ENCODE measurements around the gene EHMT1. TPM values are rescaled to one million over a fixed set of nuclear protein-coding genes. Genes with fewer than 3 reads are reported as not detected.
A peak's percentile ranks its signal among the peaks of the same experiment; 100 is the strongest.

The EHMT1 gene
- total RNA-seq, 2 experiments from 2014 or later: 112 to 115 TPM

DNA sequence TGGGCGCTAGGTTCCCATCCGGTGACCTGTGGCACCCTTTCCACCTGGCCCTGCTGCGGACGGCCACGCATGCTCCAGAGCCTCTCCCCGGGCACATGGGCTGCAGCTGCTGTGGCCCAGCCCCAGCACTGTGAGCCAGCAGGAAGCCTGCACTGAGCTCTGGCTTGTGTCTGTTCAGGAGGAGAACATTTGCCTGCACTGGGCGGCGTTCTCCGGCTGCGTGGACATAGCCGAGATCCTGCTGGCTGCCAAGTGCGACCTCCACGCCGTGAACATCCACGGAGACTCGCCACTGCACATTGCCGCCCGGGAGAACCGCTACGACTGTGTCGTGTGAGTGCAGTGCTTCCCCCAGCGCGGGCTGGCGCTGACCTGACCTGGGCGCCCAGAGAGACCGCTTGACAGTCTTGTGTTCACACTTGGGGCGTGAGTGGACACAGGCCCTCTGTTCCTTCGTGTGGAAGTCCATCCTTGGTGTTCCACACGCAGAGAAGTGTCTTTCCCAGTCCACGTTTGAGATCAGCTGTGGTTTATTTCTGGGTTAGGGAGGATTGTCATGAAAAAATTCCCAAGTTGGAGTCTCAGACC, 192.6 kb downstream of the EHMT1 start:
- no peak for ATAC-seq
- ChIA-PET CTCF (no interaction called here), POLR2A (no interaction called here)
- H3K36me3 Mint-ChIP-seq (ENCODE audit: low read depth): peaks cover 53% of the 10 kb centered on the region
- no peaks in the 10 kb centered on the region for H3K9me3 Mint-ChIP-seq (ENCODE audit: insufficient read depth)
- H3K4me3 Mint-ChIP-seq: no peak overlapping the region
- peaks cover 14% of the 10 kb centered on the region for H3K4me1 Mint-ChIP-seq (ENCODE audit: low read depth)
- DNase-seq: no peak
- no peaks in the 10 kb centered on the region for H3K27me3 Mint-ChIP-seq (ENCODE audit: low read depth)
- no peak overlapping the region for H3K27ac Mint-ChIP-seq

DNA sequence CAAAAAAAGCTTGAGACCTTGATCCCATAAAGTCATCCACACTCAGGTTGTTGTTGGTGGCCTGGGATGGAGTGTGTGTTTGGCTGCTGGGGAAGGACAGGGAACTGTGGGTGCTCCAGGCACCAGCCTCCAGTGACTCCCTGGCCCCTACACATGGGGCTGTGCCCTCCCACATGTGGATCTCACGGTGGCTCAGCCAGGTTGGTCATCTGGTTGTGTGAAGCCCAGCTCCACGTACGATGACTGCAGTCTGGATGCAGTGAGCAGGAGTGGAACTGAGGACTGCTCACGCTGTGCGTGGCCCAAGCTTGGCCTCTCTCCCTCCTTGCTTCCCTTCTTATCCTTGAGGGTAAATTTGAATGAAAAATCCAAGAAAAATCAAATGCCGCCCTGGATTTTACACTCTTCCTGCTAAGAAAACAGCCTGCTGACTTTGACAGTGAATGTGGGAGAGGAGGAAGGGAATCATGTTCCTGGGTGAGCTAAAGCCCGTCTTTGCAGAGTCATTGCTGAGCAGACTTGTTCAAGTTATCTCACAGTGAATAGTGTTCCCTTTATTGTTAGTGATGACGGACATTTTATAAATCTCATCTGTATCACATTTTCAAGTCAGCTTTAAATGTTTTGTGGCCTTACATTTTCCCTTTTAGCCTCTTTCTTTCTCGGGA, 193.7 kb downstream of the EHMT1 start:
- no peak for ATAC-seq

DNA sequence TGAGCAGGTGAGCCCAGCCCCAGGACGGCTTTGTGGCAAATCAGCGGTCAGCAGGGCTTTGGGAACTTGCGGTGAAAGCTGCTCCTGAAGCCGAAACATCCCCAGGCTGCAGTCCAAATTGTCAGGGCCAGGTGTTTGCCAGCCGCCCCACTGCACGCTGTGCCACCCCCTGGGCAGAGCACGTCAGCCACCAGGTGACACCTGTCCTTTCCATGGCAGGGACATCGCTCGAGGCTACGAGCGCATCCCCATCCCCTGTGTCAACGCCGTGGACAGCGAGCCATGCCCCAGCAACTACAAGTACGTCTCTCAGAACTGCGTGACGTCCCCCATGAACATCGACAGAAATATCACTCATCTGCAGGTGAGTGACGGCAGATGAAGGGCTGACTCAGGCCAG, 194.4 kb downstream of the EHMT1 start:
- CTCF ChIA-PET: no interaction called here
- ATAC-seq (no peak), DNase-seq (no peak)
- no peak overlapping the region for H3K4me3 Mint-ChIP-seq
- POLR2A ChIA-PET: no interaction called here
- H3K27ac Mint-ChIP-seq: no peak overlapping the region
- H3K27me3 Mint-ChIP-seq (ENCODE audit: low read depth): no peaks in the 10 kb centered on the region
- peaks cover 57% of the 10 kb centered on the region for H3K36me3 Mint-ChIP-seq (ENCODE audit: low read depth)
- peaks cover 3% of the 10 kb centered on the region for H3K4me1 Mint-ChIP-seq (ENCODE audit: low read depth)
- H3K9me3 Mint-ChIP-seq (ENCODE audit: insufficient read depth): no peaks in the 10 kb centered on the region

More for the DNA sequence above, 193.7 kb downstream of the EHMT1 start:
- ChIA-PET POLR2A (no interaction called here), CTCF (no interaction called here)
- Mint-ChIP-seq H3K4me3 (no peak overlapping the region), H3K36me3 (ENCODE audit: low read depth) (peaks cover 57% of the 10 kb centered on the region), H3K4me1 (ENCODE audit: low read depth) (peaks cover 10% of the 10 kb centered on the region), H3K27ac (no peak overlapping the region), H3K9me3 (ENCODE audit: insufficient read depth) (no peaks in the 10 kb centered on the region), H3K27me3 (ENCODE audit: low read depth) (no peaks in the 10 kb centered on the region)
- DNase-seq: no peak

DNA sequence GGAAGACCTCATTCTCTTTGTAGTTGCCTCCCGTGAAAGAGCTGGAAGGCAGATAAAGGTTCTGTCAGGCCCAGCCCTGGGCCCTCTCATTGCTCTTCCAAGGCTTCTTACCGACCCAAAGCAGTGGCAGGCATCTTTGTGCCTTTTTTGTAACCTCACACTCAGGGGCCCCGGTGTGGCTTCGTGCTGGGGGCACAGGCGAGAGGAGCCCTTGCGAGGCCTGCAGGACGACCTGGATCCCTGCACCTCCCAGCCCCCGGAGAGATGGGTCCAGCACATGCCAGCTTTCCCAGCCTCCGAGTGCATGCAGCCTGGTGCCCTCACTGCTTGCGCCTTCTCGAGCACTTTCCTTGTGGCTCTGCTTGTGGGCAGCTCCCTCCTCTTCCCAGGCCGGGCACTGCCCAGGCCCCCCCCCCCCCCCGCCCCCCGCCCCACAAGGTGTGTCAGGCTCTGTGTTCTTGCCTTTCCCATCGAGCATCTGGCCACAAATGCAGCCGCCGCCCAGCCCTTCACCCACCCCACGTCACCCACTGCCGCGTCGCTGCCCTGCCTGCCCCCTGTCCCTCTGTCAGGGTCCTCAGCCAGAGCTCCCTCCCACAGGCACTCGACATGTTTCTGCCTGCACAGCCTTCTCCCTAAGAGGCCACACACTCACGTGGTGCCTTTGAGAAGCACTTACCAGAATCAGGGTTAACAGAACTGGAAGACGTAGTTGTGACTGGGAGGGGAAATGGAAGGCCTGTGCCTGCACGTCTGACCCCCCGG, 195.0 kb downstream of the EHMT1 start:
- DNase-seq (no peak), ATAC-seq (no peak)
- Mint-ChIP-seq H3K36me3 (ENCODE audit: low read depth) (peaks cover 57% of the 10 kb centered on the region), H3K9me3 (ENCODE audit: insufficient read depth) (no peaks in the 10 kb centered on the region), H3K4me1 (ENCODE audit: low read depth) (no peaks in the 10 kb centered on the region), H3K27me3 (ENCODE audit: low read depth) (no peaks in the 10 kb centered on the region), H3K4me3 (no peak overlapping the region), H3K27ac (no peak overlapping the region)
- ChIA-PET CTCF (no interaction called here), POLR2A (no interaction called here)

DNA sequence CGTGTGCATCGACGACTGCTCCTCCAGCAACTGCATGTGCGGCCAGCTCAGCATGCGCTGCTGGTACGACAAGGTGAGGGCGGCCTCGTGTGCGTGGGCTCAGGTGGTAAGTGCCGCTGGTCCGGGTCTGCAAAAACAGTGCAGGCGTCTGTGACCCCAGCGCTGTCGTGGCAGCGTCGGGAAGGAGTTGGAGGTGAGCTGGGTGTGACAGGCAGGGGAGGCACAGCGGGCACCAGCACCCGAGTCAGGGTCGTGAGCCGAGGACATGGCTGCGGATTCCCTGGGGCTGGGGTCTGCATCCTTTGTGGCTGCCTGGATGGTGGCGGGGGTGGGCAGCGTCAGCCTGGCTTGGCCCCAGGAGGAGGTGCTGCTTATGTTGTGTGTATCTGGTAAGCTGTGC, 195.6 kb downstream of the EHMT1 start:
- H3K27ac Mint-ChIP-seq: peak overlapping the region; percentile 9
- peaks cover 55% of the 10 kb centered on the region for H3K36me3 Mint-ChIP-seq (ENCODE audit: low read depth)
- H3K4me3 Mint-ChIP-seq: peak overlapping the region; percentile 28
- no peaks in the 10 kb centered on the region for H3K27me3 Mint-ChIP-seq (ENCODE audit: low read depth)
- ATAC-seq (no peak), DNase-seq (no peak)
- POLR2A ChIA-PET: no interaction called here
- H3K9me3 Mint-ChIP-seq (ENCODE audit: insufficient read depth): no peaks in the 10 kb centered on the region
- CTCF ChIA-PET: no interaction called here
- H3K4me1 Mint-ChIP-seq (ENCODE audit: low read depth): no peaks in the 10 kb centered on the region

DNA sequence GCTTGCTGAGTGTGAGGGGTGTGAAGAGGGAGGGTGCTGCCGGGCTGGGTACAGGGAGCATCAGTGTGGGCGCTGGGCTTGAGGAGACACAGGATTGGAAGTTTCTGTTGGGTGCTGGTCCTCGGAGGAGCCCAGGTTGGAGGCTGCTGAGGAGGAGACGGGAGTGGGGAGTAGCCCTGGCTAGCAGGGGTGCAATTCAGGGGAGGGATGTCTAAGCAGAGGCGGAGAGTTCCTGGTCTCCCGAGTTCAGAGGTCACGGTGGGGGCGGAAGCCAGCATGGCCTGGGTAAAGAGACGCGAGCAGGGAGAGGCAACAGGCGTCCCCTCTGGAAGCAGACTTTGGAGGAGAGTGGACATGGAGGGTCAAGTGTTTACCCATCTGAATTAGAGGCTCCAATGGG, 196.0 kb downstream of the EHMT1 start:
- DNase-seq (no peak), ATAC-seq (no peak)
- no peaks in the 10 kb centered on the region for H3K9me3 Mint-ChIP-seq (ENCODE audit: insufficient read depth)
- no peaks in the 10 kb centered on the region for H3K4me1 Mint-ChIP-seq (ENCODE audit: low read depth)
- no peaks in the 10 kb centered on the region for H3K27me3 Mint-ChIP-seq (ENCODE audit: low read depth)
- H3K4me3 Mint-ChIP-seq: no peak overlapping the region
- H3K27ac Mint-ChIP-seq: peak overlapping the region; percentile 9
- ChIA-PET CTCF (no interaction called here), POLR2A (no interaction called here)
- H3K36me3 Mint-ChIP-seq (ENCODE audit: low read depth): peaks cover 57% of the 10 kb centered on the region

DNA sequence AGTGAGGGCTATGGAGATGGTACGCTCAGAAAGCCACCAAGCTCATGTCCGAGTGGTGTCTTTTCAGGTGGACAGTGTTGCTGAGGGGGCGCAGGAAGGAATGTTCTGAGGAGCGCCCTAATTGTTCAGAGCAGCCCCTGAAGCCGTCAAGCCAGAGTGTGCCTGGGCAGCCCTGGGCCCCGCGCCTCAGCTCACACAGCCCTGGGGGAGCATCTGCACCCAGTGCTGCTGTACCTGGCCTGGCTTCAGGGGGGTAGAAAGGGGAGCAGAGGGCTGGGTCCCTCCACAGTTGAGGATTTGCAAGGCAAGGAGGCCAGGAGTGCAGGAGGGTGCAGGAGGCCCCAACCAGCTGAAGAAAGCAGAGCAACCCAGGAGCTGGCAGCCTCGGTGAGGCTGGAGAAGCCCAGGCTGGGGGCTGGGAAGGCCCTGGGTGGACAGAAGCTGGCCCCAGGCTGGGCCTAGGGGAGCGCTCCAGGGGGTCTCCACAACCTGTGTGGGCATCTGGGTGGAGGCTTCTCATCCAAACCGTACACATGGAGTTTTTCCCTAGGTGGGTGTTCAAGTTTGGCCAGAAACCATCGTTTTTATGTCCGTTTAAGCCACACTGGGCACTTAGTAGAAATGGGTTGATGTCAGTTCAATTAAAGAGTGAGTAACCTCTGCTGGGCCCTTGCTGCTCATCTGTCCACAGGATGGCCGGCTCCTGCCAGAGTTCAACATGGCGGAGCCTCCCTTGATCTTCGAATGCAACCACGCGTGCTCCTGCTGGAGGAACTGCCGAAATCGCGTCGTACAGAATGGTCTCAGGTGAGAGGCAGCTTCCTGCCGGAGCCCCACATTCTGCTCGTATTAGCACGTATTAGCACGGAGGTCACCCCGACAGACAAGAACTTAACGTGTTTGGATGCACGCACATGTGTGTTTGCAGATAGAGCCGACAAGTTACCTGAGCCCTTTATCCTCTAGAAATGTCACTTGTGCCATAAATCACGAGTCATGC, 196.8 kb downstream of the EHMT1 start:
- ChIA-PET CTCF (no interaction called here), POLR2A (no interaction called here)
- H3K9me3 Mint-ChIP-seq (ENCODE audit: insufficient read depth): no peaks in the 10 kb centered on the region
- H3K36me3 Mint-ChIP-seq (ENCODE audit: low read depth): peaks cover 62% of the 10 kb centered on the region
- no peak overlapping the region for H3K27ac Mint-ChIP-seq
- no peaks in the 10 kb centered on the region for H3K27me3 Mint-ChIP-seq (ENCODE audit: low read depth)
- no peak for DNase-seq
- ATAC-seq: no peak
- no peaks in the 10 kb centered on the region for H3K4me1 Mint-ChIP-seq (ENCODE audit: low read depth)
- no peak overlapping the region for H3K4me3 Mint-ChIP-seq

DNA sequence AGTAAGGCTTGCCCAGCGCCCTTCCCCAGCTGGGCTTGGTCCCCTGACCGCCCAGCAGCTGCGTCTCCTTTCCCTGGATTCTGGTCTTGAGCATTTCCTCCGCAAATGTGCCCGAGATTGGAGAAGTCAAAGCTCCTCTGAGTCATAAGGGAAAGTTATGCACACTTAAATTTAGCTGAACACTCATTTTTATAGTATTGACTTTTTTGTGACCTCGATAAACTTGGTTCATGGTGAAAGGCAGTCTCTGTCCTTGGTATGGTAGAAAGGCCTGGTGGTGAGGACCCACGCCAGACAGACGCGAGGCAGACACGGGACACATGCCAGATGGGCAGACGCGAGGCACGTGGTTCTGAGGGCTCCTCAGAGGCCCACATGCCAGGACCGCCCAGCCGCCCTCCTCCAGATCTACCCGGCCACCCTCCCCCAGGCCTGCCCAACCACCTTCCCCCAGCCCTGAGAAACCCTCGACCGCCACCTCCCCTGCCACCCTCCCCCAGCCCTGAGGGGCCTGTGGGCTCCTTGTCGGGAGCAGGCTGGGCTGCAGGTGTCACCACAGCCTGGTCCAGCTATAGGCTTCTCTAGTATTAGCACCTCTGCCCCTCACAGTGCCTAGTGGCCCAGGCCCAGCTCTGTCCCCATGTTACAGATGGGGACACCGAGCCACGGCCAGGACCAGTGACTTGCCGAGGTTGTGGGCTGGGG, 197.9 kb downstream of the EHMT1 start:
- ChIA-PET CTCF (no interaction called here), POLR2A (no interaction called here)
- no peak overlapping the region for H3K27ac Mint-ChIP-seq
- H3K36me3 Mint-ChIP-seq (ENCODE audit: low read depth): peaks cover 67% of the 10 kb centered on the region
- H3K4me1 Mint-ChIP-seq (ENCODE audit: low read depth): no peaks in the 10 kb centered on the region
- H3K9me3 Mint-ChIP-seq (ENCODE audit: insufficient read depth): peaks cover under 1% of the 10 kb centered on the region
- ATAC-seq: no peak
- H3K27me3 Mint-ChIP-seq (ENCODE audit: low read depth): no peaks in the 10 kb centered on the region
- no peak for DNase-seq
- H3K4me3 Mint-ChIP-seq: no peak overlapping the region

DNA sequence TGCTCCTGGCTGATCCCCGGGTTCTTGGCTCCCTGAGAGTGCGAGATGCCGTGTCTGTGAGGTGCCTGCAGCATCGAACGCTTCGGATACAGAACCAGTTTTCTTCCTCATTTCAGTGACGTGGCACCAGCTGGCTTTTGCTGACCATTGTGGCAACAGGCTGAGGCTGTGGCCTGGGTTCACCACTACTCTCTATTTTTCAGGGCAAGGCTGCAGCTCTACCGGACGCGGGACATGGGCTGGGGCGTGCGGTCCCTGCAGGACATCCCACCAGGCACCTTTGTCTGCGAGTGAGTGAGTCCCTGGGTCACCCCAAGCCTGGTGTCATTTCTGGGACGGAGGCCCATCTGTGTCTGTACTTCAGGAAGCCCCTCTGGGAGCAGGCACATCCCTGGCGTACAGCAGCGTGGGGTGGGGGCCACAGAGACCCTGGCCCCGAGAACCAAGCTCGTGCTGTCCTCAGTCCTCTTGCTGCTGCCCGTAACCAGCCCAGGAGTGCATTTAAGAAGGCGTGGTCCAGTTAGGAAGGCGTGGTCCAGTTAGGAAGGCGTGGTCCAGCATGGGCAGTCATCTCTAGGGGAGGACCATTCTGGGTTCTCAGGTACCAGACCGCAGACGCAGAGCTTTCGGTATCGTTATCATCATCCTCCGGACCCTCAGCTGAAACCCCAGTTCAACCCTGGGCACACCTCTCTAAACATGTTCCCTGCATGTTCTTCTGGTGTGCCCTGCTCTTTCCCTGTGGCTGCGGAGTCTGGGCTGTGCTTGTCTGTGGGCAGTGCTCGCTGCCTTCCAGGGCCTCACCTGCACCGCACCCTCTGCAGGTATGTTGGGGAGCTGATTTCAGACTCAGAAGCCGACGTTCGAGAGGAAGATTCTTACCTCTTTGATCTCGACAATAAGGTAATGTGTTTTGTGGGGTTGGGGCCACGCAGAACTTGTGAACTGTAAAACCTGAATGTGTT, 198.7 kb downstream of the EHMT1 start:
- H3K36me3 Mint-ChIP-seq (ENCODE audit: low read depth): peaks cover 74% of the 10 kb centered on the region
- H3K9me3 Mint-ChIP-seq (ENCODE audit: insufficient read depth): peaks cover 8% of the 10 kb centered on the region
- no peak overlapping the region for H3K4me3 Mint-ChIP-seq
- no peaks in the 10 kb centered on the region for H3K27me3 Mint-ChIP-seq (ENCODE audit: low read depth)
- CTCF ChIA-PET: no interaction called here
- DNase-seq (no peak), ATAC-seq (no peak)
- POLR2A ChIA-PET: no interaction called here
- H3K27ac Mint-ChIP-seq: no peak overlapping the region
- no peaks in the 10 kb centered on the region for H3K4me1 Mint-ChIP-seq (ENCODE audit: low read depth)

DNA sequence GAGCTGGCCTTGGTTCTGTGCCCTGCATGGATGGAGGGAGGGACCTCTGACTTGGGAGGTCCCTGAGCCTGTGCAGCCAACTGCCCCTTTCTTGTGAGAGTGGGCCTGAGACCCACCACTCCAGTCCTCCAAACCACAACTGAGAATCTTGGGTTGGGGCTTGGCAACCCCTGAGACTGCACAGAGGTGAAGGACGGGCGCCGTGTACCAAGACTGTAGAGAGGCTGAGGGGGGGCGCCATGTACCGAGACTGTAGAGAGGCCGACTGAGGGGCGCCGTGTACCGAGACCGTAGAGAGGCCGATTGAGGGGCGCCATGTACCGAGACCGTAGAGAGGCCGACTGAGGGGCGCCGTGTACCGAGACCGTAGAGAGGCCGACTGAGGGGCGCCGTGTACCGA, 199.5 kb downstream of the EHMT1 start:
- no peak for ATAC-seq
- Mint-ChIP-seq H3K36me3 (ENCODE audit: low read depth) (peaks cover 68% of the 10 kb centered on the region), H3K4me1 (ENCODE audit: low read depth) (no peaks in the 10 kb centered on the region), H3K27ac (no peak overlapping the region), H3K4me3 (no peak overlapping the region), H3K27me3 (ENCODE audit: low read depth) (no peaks in the 10 kb centered on the region), H3K9me3 (ENCODE audit: insufficient read depth) (peaks cover 8% of the 10 kb centered on the region)
- no peak for DNase-seq
- ChIA-PET CTCF (no interaction called here), POLR2A (no interaction called here)
